ENCODE measurements around the gene NHERF1. TPM values are rescaled to one million over a fixed set of nuclear protein-coding genes. Genes with fewer than 3 reads are reported as not detected.

The NHERF1 gene
- total RNA-seq, 3 donors from 2014 or later, result 15.8 to 82.8 (median 36.4) TPM

DNA sequence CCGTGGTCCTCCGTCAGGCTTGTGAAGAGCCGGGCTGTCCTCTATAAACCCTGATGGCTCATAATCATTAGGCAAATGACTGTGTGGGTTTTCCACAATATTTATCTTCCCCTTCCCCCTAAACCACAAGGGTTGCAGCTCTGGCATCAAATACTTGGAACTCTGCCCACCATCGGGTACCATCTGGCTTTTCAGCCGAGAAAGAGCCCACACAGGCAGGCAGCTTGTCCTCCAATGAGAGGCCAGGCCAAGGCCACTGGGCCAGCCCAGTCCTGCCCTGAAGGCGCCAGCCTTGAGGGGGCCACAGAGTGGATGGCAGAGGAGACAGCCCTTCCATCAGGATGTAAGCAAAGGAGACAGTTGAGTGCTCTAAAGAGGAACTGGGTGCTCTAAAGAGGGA lies 59.5 kb downstream of the NHERF1 start:
- Histone ChIP-seq H3K4me1 (no peaks in the 10 kb centered on the region), H3K27me3 (no peaks in the 10 kb centered on the region), H3K9me3 (no peaks in the 10 kb centered on the region), H3K4me3 (no peak overlapping the region), H3K27ac (no peak overlapping the region), H3K36me3 (no peaks in the 10 kb centered on the region)
- TF ChIP-seq POLR2A (IDR thresholded peaks at IDR 0.05) (no peak), POLR2AphosphoS5 (IDR thresholded peaks at IDR 0.05) (no peak)
- TF ChIP-seq, protein P1, sequence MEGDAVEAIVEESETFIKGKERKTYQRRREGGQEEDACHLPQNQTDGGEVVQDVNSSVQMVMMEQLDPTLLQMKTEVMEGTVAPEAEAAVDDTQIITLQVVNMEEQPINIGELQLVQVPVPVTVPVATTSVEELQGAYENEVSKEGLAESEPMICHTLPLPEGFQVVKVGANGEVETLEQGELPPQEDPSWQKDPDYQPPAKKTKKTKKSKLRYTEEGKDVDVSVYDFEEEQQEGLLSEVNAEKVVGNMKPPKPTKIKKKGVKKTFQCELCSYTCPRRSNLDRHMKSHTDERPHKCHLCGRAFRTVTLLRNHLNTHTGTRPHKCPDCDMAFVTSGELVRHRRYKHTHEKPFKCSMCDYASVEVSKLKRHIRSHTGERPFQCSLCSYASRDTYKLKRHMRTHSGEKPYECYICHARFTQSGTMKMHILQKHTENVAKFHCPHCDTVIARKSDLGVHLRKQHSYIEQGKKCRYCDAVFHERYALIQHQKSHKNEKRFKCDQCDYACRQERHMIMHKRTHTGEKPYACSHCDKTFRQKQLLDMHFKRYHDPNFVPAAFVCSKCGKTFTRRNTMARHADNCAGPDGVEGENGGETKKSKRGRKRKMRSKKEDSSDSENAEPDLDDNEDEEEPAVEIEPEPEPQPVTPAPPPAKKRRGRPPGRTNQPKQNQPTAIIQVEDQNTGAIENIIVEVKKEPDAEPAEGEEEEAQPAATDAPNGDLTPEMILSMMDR (IDR thresholded peaks at IDR 0.05), result no peak
- intact Hi-C loops (cut with DNase I; ENCODE audit: low total_unique reads), result no loop called here
- no peak for DNase-seq (ENCODE audit: low spot score in 2 of 2)

DNA sequence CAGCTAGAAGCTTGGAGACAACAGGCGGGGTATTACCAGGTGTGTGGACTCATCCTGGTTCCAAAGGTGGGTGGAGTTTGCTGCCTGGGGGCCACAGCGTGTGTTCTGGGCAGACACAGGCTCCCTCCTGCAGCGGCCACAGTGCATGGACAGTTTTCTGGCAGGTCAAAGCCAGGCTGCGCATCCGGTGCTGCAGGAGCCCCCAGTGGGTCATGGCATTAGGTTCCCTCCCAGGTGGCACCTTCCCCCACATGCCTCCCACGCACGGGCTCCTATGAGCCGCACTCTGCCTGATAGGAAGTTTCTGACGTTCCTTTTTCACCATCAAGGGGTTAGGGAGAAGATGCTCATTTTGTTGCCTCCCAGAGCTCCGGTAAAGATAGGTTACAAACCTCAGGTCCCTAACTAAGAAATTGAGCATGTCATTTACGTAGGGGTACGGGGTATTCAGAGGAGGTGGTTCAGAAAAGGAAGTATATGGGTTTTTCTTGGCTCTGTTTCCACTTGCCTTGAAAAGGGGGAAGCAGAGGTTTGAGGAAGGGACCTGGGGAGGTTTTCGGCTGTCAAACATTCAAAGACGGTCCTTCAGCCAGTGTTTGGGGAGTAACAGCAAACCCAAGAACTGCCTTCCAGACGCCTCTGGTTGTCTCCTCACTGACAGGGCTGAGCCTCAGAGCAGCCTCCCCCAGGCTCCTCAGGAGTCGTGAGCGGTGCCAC lies 60.4 kb downstream of the NHERF1 start:
- H3K9me3 ChIP-seq, result no peaks in the 10 kb centered on the region
- intact Hi-C loops (cut with DNase I; ENCODE audit: low total_unique reads), result no loop called here
- H3K27me3 ChIP-seq, result no peaks in the 10 kb centered on the region
- no peak for DNase-seq (ENCODE audit: low spot score in 2 of 2)
- no peak overlapping the region for H3K27ac ChIP-seq
- TF ChIP-seq POLR2A (IDR thresholded peaks at IDR 0.05) (no peak), POLR2AphosphoS5 (IDR thresholded peaks at IDR 0.05) (no peak)
- TF ChIP-seq, protein P1 (IDR thresholded peaks at IDR 0.05), result no peak
- H3K4me1 ChIP-seq, result no peaks in the 10 kb centered on the region
- no peaks in the 10 kb centered on the region for H3K36me3 ChIP-seq
- no peak overlapping the region for H3K4me3 ChIP-seq

DNA sequence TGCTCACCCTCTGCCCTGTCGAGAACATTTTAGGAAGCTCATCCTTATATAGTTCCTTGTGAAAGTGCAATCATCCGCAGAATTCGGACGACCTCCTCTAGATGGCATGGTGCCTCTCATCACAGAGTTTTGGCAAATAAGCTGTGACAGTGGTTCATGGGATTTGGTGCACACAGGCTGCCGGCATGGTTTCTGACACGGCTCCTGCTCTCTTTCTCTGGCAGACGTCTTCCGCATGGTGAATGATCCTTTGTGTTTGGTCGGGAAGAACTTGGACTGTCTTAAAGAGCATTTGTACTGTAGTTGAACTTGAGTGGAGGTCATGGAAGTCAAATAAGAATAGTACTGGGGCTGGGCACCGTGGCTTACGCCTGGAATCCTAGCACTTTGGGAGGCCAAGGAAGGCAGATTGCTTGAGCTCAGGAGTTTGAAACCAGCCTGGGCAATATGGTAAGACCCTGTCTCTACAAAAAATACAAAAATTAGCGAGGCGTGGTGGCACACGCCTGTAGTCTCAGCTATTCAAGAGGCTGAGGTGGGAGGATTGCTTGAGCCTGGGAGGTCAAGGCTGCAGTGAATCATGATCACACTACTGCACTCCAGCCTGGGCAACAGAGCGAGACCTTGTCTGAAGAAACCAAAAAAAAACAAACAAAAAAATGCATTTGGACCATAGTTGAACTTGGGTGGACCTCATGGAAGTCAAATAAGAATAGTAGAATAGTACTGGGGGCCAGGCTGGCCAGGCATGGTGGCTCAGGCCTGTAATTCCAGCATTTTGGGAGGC lies 62.5 kb downstream of the NHERF1 start:
- H3K9me3 ChIP-seq, result no peaks in the 10 kb centered on the region
- H3K4me3 ChIP-seq, result no peak overlapping the region
- DNase-seq (ENCODE audit: low spot score in 2 of 2), result peak in 1 of 2 donors; percentile 31
- peak overlapping the region in 1 of 2 donors; percentile 40 for H3K27ac ChIP-seq
- TF ChIP-seq POLR2AphosphoS5 (IDR thresholded peaks at IDR 0.05) (no peak), POLR2A (IDR thresholded peaks at IDR 0.05) (no peak)
- TF ChIP-seq, protein P1 (IDR thresholded peaks at IDR 0.05), result no peak
- no peaks in the 10 kb centered on the region for H3K4me1 ChIP-seq
- H3K36me3 ChIP-seq, result no peaks in the 10 kb centered on the region
- intact Hi-C loops (cut with DNase I; ENCODE audit: low total_unique reads), result no loop called here
- no peaks in the 10 kb centered on the region for H3K27me3 ChIP-seq

DNA sequence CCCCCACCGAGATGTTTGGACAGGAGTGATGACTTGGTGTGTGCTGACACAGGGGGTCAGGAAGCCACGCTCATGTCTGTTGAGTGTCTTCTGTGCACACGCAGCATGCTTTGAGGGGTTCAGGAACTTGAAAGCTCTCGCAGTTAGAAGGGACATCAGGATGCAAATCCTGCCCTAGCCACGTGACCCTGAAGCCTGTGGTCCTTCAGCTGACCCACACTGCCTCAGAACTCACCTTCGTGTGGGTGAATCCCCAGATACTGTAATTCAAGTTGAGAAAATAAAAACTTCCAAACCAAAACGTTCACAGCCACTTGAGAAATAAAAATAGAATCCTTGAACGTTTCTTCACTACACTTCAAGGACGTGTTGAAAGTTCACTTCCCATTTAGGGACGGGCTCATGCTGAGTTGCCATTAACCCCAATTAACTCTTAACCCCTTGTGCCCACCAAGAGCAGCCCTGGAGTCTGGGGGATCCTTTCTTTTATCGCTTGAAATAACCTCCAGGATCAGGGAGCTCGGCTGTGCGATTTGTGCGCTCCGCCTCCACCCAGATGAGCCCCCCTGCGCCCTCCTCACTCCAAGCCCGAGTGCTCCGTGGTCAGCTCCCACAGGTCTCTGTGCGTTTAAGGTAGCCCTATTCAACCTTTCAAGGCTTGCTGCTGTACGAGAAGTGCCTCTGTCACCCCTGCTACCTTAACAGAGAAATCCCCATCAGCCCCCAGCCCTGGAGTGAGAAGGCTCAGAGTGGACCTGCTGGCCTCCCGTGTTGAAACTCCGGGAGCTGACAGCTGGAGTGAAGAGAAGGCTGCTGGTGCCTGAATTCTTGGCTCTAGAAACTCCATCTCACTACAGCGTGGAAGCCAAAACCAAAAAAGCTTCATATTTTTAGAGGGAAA lies 63.9 kb downstream of the NHERF1 start:
- no peak for TF ChIP-seq POLR2AphosphoS5 (IDR thresholded peaks at IDR 0.05)
- TF ChIP-seq, protein P1 (IDR thresholded peaks at IDR 0.05), result no peak
- no peak for DNase-seq (ENCODE audit: low spot score in 2 of 2)
- no peaks in the 10 kb centered on the region for H3K27me3 ChIP-seq
- no peaks in the 10 kb centered on the region for H3K4me1 ChIP-seq
- no peaks in the 10 kb centered on the region for H3K36me3 ChIP-seq
- intact Hi-C loops (cut with DNase I; ENCODE audit: low total_unique reads), result no loop called here
- no peaks in the 10 kb centered on the region for H3K9me3 ChIP-seq
- H3K27ac ChIP-seq, result no peak overlapping the region
- H3K4me3 ChIP-seq, result no peak overlapping the region

All from breast epithelium (tissue), 4 donors.